IMR-90 (cell line): Measurements from ENCODE around the gene SDHB. TPM values are rescaled to one million over a fixed set of nuclear protein-coding genes. Genes with fewer than 3 reads are reported as not detected.

ENCODE experiments used
- ATAC-seq: fragments of 200-7000 bp; cut with Tn5 transposase; 2 replicates; pipeline ENCODE4 v1.9.1; 2020; ENCODE audit warnings: low read depth, mild to moderate bottlenecking, moderate library complexity
- BruUV-seq: library from RNA; stranded (reverse); fragments of 400-500 nt; replicated peaks from 2 replicates; lab custom pipeline; 2021; lab: Mats Ljungman, UMichigan
- CTCF ChIA-PET: fragments of 300-600 bp; formaldehyde crosslinking; extraction: SDS; loops from one replicate; lab custom pipeline; 2021; ENCODE audit warnings: antibody characterized with exemption; lab: Yijun Ruan, JAX
- POLR2A ChIA-PET: fragments of 300-600 bp; sonication (Branson Sonifier 250); formaldehyde crosslinking; loops from one replicate; lab custom pipeline; 2022; ENCODE audit warnings: antibody characterized with exemption; ENCODE audit not compliant: unreplicated experiment; lab: Charles Lee
- DNase-seq: peaks from one replicate; pipeline ENCODE4 v3.0.0; 2013
- H2AFZ ChIP-seq: replicated peaks from 2 replicates; pipeline ENCODE3; 2013; ENCODE audit warnings: low read length, mild to moderate bottlenecking; ENCODE audit not compliant: poor library complexity
- H2AK5ac ChIP-seq: 2 replicates; pipeline ENCODE4 v1.6.1; 2013; ENCODE audit warnings: low read depth, low read length, inconsistent platforms
- H2AK9ac ChIP-seq: replicated peaks from 2 replicates; pipeline ENCODE3; 2013; ENCODE audit warnings: mild to moderate bottlenecking, low read depth, low read length, moderate library complexity; ENCODE audit not compliant: poor library complexity
- H2BK120ac ChIP-seq: 2 replicates; pipeline ENCODE4 v1.6.1; 2013; ENCODE audit warnings: low read depth, low read length, inconsistent platforms
- H2BK15ac ChIP-seq: 3 replicates; pipeline ENCODE4 v1.6.1; 2013; ENCODE audit warnings: low read depth, low read length, inconsistent platforms
- H2BK20ac ChIP-seq: 2 replicates; pipeline ENCODE4 v1.6.1; 2013; ENCODE audit warnings: low read depth, mild to moderate bottlenecking, inconsistent platforms, low read length, moderate library complexity
- H2BK5ac ChIP-seq: 2 replicates; pipeline ENCODE4 v1.6.1; 2013; ENCODE audit warnings: mild to moderate bottlenecking, low read depth, low read length, inconsistent platforms; ENCODE audit not compliant: poor library complexity, severe bottlenecking
- H3K14ac ChIP-seq: replicated peaks from 2 replicates; pipeline ENCODE4 v1.6.1; 2013; ENCODE audit warnings: low read depth, low read length, inconsistent platforms
- H3K18ac ChIP-seq: 2 replicates; pipeline ENCODE4 v1.6.1; 2013; ENCODE audit warnings: low read depth, low read length, control low read depth
- H3K23ac ChIP-seq: 2 replicates; pipeline ENCODE4 v1.6.1; 2013; ENCODE audit warnings: low read depth, low read length, inconsistent platforms
- H3K27ac ChIP-seq: 2 replicates; pipeline ENCODE4 v1.5.1; 2013; ENCODE audit warnings: mild to moderate bottlenecking, control low read depth, low read length; ENCODE audit not compliant: insufficient read depth
- H3K27me3 ChIP-seq: 2 replicates; pipeline ENCODE4 v1.6.1; 2013; ENCODE audit warnings: low read length; ENCODE audit not compliant: control insufficient read depth, insufficient read depth
- H3K36me3 ChIP-seq: 2 replicates; pipeline ENCODE4 v1.6.1; 2013; ENCODE audit warnings: low read length, mixed read lengths; ENCODE audit not compliant: control insufficient read depth, insufficient read depth
- H3K4ac ChIP-seq: 2 replicates; pipeline ENCODE4 v1.6.1; 2013; ENCODE audit warnings: low read depth, low read length, inconsistent platforms
- H3K4me1 ChIP-seq: 2 replicates; pipeline ENCODE4 v1.6.1; 2013; ENCODE audit warnings: low read length, mixed read lengths; ENCODE audit not compliant: control insufficient read depth, insufficient read depth
- H3K4me2 ChIP-seq: 2 replicates; pipeline ENCODE4 v1.6.1; 2013; ENCODE audit warnings: low read depth, mild to moderate bottlenecking, control low read depth, low read length, moderate library complexity
- H3K4me3 ChIP-seq: 2 replicates; pipeline ENCODE4 v1.5.1; 2013; ENCODE audit warnings: low read depth, mild to moderate bottlenecking, control low read depth, low read length, moderate library complexity; ENCODE audit not compliant: insufficient read depth
- H3K56ac ChIP-seq: 2 replicates; pipeline ENCODE4 v1.6.1; 2013; ENCODE audit warnings: low read length, inconsistent platforms; ENCODE audit not compliant: insufficient read depth; ENCODE audit errors: extremely low read depth
- H3K79me1 ChIP-seq, 2 experiments: 2 replicates each; pipeline ENCODE4 v1.6.1; 2013; ENCODE audit warnings: low read length in 2 of 2, inconsistent platforms in 1 of 2, low read depth in 1 of 2
- H3K9ac ChIP-seq: 2 replicates; pipeline ENCODE4 v1.6.1; 2013; ENCODE audit warnings: low read depth, low read length, control low read depth
- H3K9me1 ChIP-seq: 2 replicates; pipeline ENCODE4 v1.6.1; 2013; ENCODE audit warnings: low read length, inconsistent platforms; ENCODE audit not compliant: insufficient read depth
- H3K9me3 ChIP-seq: 2 replicates; pipeline ENCODE4 v1.6.1; 2013; ENCODE audit warnings: low read length; ENCODE audit not compliant: control insufficient read depth, insufficient read depth
- H4K20me1 ChIP-seq: 2 replicates; pipeline ENCODE4 v1.6.1; 2013; ENCODE audit warnings: low read length, inconsistent platforms; ENCODE audit not compliant: insufficient read depth
- H4K5ac ChIP-seq: 2 replicates; pipeline ENCODE4 v1.6.1; 2013; ENCODE audit warnings: mild to moderate bottlenecking, low read depth, low read length, control low read depth
- H4K8ac ChIP-seq, 2 experiments: 2 replicates each; pipeline ENCODE4 v1.6.1; 2013; ENCODE audit warnings: low read depth in 2 of 2, low read length in 2 of 2, control low read depth in 1 of 2, inconsistent platforms in 1 of 2
- H4K91ac ChIP-seq: 2 replicates; pipeline ENCODE4 v1.6.1; 2013; ENCODE audit warnings: low read depth, low read length, inconsistent platforms; ENCODE audit not compliant: insufficient read depth
- BHLHE40 ChIP-seq: fragments of 150-350 bp; IDR thresholded peaks from 2 replicates; pipeline ENCODE4 v1.6.1; 2016; ENCODE audit warnings: mild to moderate bottlenecking, low read depth, low read length
- CEBPB ChIP-seq: IDR thresholded peaks from 2 replicates; pipeline ENCODE4 v1.6.1; 2012; ENCODE audit warnings: low read depth, low read length, improper control_type of control experiment
- CHD1 ChIP-seq: IDR thresholded peaks from 2 replicates; pipeline ENCODE4 v1.6.1; 2012; ENCODE audit warnings: low read depth, low read length, improper control_type of control experiment
- MAFK ChIP-seq: IDR thresholded peaks from 2 replicates; pipeline ENCODE4 v1.6.1; 2012; ENCODE audit warnings: low read depth, low read length, improper control_type of control experiment
- MAZ ChIP-seq: IDR thresholded peaks from 2 replicates; pipeline ENCODE4 v1.6.1; 2012; ENCODE audit warnings: low read depth, mild to moderate bottlenecking, low read length, improper control_type of control experiment, moderate library complexity, borderline replicate concordance
- MXI1 ChIP-seq: IDR thresholded peaks from 2 replicates; pipeline ENCODE4 v1.6.1; 2012; ENCODE audit warnings: low read depth, mild to moderate bottlenecking, low read length, moderate library complexity, borderline replicate concordance
- NFE2L2 ChIP-seq: fragments of 150-350 bp; IDR thresholded peaks from 2 replicates; pipeline ENCODE4 v1.6.1; 2016; ENCODE audit warnings: low read depth, mild to moderate bottlenecking, low read length
- POLR2A ChIP-seq: IDR thresholded peaks from 2 replicates; pipeline ENCODE4 v1.6.1; 2012; ENCODE audit warnings: mild to moderate bottlenecking, low read depth, low read length
- RCOR1 ChIP-seq: IDR thresholded peaks from 2 replicates; pipeline ENCODE4 v1.6.1; 2012; ENCODE audit warnings: mild to moderate bottlenecking, low read length, improper control_type of control experiment; ENCODE audit not compliant: insufficient replicate concordance
- RFX5 ChIP-seq: IDR thresholded peaks from 2 replicates; pipeline ENCODE4 v1.8.0; 2012; ENCODE audit warnings: low read depth, mild to moderate bottlenecking, low read length, moderate library complexity
- SMC3 ChIP-seq: fragments of 150-350 bp; IDR thresholded peaks from 2 replicates; pipeline ENCODE4 v1.6.1; 2016; ENCODE audit warnings: low read depth, mild to moderate bottlenecking, antibody characterized with exemption, low read length, moderate library complexity
- WGBS, 2 experiments: methylation state at CpG; one replicate each; pipeline versions ENCODE4 v1.1.5 to v1.1.7; 2013; ENCODE audit warnings: missing lambda C conversion rate in 2 of 2; ENCODE audit not compliant: insufficient read length in 1 of 2; ENCODE audit errors: extremely low coverage in 2 of 2; 5-methylcytosine and 5-hydroxymethylcytosine counted together
- dilution Hi-C: fragments of 300-500 bp; cut with HindIII; formaldehyde crosslinking; loops from one replicate; pipeline ENCODE4 v1.14.3; 2018; ENCODE audit warnings: low sequenced_read_pairs; ENCODE audit not compliant: unreplicated experiment
- in situ Hi-C: fragments of 300-500 bp; cut with MboI; formaldehyde crosslinking; loops from 3 replicates; pipeline ENCODE4 v1.14.3; 2019; ENCODE audit warnings: low sequenced_read_pairs, inconsistent platforms, mixed read lengths
- intact Hi-C: fragments of 100-400 bp; cut with micrococcal nuclease; formaldehyde crosslinking; loops from 2 replicates; pipeline ENCODE4 v1.10.0; 2022
- polyA plus RNA-seq, 3 experiments: library from polyadenylated mRNA; depleted of rRNA; stranded (reverse); fragments of >200 nt; gene quantifications; 2 replicates each; pipeline ENCODE4 v1.2.3, GENCODE V29; 2012; ENCODE audit warnings: low replicate concordance in 1 of 3
- total RNA-seq: library from RNA; depleted of rRNA; stranded (reverse); fragments of >200 nt; gene quantifications from 2 replicates; pipeline ENCODE4 v1.2.3, GENCODE V29; 2012
- TF ChIP-seq, protein P1 (sequence below): conservative IDR thresholded peaks from 2 replicates; pipeline ENCODE4 v1.5.1; 2012; ENCODE audit warnings: mild to moderate bottlenecking, low read depth, low read length, improper control_type of control experiment
- TF ChIP-seq, protein P2 (sequence below): fragments of 150-350 bp; IDR thresholded peaks from 2 replicates; pipeline ENCODE4 v1.6.1; 2016; ENCODE audit warnings: low read depth, mild to moderate bottlenecking, low read length, moderate library complexity, borderline replicate concordance
- TF ChIP-seq, protein P3 (sequence below): fragments of 150-350 bp; IDR thresholded peaks from 2 replicates; pipeline ENCODE4 v1.6.1; 2017; ENCODE audit warnings: mild to moderate bottlenecking, antibody characterized with exemption, low read length, low read depth

The SDHB gene
- total and polyA plus RNA-seq, 2 of the 4 experiments (the other 2 are of a cell fraction): 122 to 206 TPM

DNA sequence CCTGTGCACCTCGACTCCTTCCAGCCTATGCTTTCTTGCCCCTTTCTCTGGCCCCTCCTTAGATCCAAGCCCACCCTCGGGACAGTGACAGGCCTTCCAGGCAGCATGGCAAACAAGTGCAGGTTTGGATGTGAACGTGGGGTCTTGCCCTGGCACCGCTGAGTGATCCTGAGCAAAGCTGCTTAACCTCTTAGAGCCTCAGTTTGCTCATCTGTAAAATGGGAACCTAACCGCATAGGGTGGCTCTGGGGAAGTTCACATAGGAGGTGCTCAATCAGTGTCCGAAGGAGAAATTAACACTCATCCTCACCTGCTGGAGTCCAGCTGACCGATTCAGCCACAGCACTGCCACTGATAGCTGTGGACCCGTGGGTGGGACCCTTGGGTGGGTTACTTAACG lies 80.6 kb downstream of the SDHB start:
- H4K5ac ChIP-seq: no peak overlapping the region
- no peak overlapping the region for H2BK20ac ChIP-seq
- H3K4me2 ChIP-seq: no peak overlapping the region
- peak overlapping the region; percentile 28 for H2AK9ac ChIP-seq
- BruUV-seq: no TSS peak
- intact Hi-C loops: no loop called here
- H3K27ac ChIP-seq: no peak overlapping the region
- H2BK120ac ChIP-seq: no peak overlapping the region
- H2AK5ac ChIP-seq: no peak overlapping the region
- no peaks in the 10 kb centered on the region for H3K4me1 ChIP-seq
- no peak overlapping the region for H2AFZ ChIP-seq
- WGBS, 2 experiments: no CpG with 5 or more reads among the region's 9 CpGs
- no peak overlapping the region for H3K9ac ChIP-seq
- H3K9me3 ChIP-seq: no peaks in the 10 kb centered on the region
- H3K56ac ChIP-seq: no peak overlapping the region
- ATAC-seq: no peak
- no peak overlapping the region for H3K4me3 ChIP-seq
- H3K14ac ChIP-seq: no peak overlapping the region
- no peak overlapping the region for H3K4ac ChIP-seq
- no peak overlapping the region for H4K8ac ChIP-seq
- in situ Hi-C loops: no loop called here
- TF ChIP-seq CHD1 (no peak), MAZ (no peak), MAFK (no peak), RCOR1 (no peak), RFX5 (no peak), POLR2A (no peak), MXI1 (no peak), BHLHE40 (no peak), SMC3 (no peak), NFE2L2 (no peak), CEBPB (no peak)
- TF ChIP-seq, protein P1, sequence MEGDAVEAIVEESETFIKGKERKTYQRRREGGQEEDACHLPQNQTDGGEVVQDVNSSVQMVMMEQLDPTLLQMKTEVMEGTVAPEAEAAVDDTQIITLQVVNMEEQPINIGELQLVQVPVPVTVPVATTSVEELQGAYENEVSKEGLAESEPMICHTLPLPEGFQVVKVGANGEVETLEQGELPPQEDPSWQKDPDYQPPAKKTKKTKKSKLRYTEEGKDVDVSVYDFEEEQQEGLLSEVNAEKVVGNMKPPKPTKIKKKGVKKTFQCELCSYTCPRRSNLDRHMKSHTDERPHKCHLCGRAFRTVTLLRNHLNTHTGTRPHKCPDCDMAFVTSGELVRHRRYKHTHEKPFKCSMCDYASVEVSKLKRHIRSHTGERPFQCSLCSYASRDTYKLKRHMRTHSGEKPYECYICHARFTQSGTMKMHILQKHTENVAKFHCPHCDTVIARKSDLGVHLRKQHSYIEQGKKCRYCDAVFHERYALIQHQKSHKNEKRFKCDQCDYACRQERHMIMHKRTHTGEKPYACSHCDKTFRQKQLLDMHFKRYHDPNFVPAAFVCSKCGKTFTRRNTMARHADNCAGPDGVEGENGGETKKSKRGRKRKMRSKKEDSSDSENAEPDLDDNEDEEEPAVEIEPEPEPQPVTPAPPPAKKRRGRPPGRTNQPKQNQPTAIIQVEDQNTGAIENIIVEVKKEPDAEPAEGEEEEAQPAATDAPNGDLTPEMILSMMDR: no peak
- TF ChIP-seq, protein P2, sequence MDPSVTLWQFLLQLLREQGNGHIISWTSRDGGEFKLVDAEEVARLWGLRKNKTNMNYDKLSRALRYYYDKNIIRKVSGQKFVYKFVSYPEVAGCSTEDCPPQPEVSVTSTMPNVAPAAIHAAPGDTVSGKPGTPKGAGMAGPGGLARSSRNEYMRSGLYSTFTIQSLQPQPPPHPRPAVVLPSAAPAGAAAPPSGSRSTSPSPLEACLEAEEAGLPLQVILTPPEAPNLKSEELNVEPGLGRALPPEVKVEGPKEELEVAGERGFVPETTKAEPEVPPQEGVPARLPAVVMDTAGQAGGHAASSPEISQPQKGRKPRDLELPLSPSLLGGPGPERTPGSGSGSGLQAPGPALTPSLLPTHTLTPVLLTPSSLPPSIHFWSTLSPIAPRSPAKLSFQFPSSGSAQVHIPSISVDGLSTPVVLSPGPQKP: no peak
- TF ChIP-seq, protein P3, sequence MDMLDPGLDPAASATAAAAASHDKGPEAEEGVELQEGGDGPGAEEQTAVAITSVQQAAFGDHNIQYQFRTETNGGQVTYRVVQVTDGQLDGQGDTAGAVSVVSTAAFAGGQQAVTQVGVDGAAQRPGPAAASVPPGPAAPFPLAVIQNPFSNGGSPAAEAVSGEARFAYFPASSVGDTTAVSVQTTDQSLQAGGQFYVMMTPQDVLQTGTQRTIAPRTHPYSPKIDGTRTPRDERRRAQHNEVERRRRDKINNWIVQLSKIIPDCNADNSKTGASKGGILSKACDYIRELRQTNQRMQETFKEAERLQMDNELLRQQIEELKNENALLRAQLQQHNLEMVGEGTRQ: no peak
- H2BK15ac ChIP-seq: no peak overlapping the region
- H4K20me1 ChIP-seq: no peaks in the 10 kb centered on the region; the same call in 1 of the 2 replicates
- POLR2A ChIA-PET: no interaction called here
- CTCF ChIA-PET: no interaction called here
- no peak overlapping the region for H4K91ac ChIP-seq
- H2BK5ac ChIP-seq: no peak overlapping the region
- dilution Hi-C loops: no loop called here
- no peak overlapping the region for H3K18ac ChIP-seq
- no peaks in the 10 kb centered on the region; a peak in 1 of 4 replicates for H3K79me1 ChIP-seq
- no peak for DNase-seq
- no peaks in the 10 kb centered on the region for H3K9me1 ChIP-seq
- no peaks in the 10 kb centered on the region for H3K27me3 ChIP-seq
- H3K36me3 ChIP-seq: peaks cover 5% of the 10 kb centered on the region; the same call in 1 of the 2 replicates
- H3K23ac ChIP-seq: no peak overlapping the region
